Posterior vena cava (tissue), 2 donors: ENCODE measurements around the gene SOX1. TPM values are rescaled to one million over a fixed set of nuclear protein-coding genes. Genes with fewer than 3 reads are reported as not detected.

ENCODE experiments used
- DNase-seq: peaks from one replicate; pipeline ENCODE4 v3.0.0-alpha.2; 2020; ENCODE audit warnings: low spot score
- intact Hi-C, 2 donors: fragments of 100-400 bp; cut with DNase I; formaldehyde crosslinking; loops; one replicate each; pipeline versions ENCODE4 v1.14.1 to v1.14.2; 2022 to 2023
- total RNA-seq, 2 donors: library from RNA; stranded (reverse); fragmentation: NEBNext Ultra II Directional; extraction: Animal tissue kit (Norgen Biotek cat#: 25700); gene quantifications; one replicate each; pipeline ENCODE4 v1.2.1, GENCODE V29; 2021
- donor health status: DM: yes; HTN: yes; CAD: no.
- donor health status: DM: yes; HTN: yes; CAD: no.

SOX1 gene
- total RNA-seq, 2 donors from 2014 or later, result not detected

DNA sequence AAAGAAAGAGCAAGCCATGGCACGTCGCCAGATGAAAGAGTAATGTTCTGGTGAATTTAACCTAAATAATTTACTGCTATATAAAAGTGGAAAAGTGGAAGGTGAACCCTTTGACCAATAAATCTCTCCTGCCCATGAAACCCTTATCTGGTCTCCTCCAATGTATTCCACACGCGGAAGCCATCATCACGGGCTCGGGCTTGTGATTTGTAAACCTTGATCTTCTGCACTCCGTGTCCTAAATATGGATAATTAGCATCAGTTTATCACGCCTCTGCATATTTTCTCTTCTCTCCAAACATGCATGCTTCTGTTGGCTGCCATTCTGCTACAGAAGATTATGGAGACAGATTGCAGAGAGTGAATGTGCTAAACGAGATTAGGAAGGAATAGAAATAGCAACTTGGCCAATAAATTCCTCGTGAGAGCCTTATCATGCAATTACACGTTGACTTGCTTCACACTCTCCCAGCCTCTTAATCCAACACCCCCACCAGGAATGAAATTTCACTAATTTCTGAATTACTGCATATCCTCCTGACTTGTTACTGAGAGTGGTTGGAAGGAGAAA, 34.5 kb downstream of the SOX1 start:
- intact Hi-C loops, result no loop called here
- DNase-seq, result no peak

DNA sequence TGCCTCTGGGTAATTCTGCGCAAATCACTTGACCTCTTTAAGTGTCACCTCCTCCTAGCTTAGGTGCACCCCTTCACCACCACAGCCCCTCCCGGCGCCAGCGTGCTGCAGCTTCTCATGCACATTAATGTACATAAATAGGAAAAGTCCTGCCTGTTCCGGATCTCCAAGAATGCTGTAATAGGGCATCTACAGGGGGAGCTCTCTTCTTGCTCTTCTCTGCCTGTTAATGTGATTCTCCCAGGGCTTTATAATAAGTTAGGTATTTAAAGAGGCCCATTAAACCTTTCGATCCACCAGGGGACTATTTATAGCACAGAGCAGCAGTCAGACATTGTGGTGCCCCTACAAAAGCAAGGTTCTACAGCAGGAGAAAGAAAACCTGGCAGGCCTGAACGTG, 35.3 kb downstream of the SOX1 start:
- intact Hi-C loops, result no loop called here
- DNase-seq, result no peak

DNA sequence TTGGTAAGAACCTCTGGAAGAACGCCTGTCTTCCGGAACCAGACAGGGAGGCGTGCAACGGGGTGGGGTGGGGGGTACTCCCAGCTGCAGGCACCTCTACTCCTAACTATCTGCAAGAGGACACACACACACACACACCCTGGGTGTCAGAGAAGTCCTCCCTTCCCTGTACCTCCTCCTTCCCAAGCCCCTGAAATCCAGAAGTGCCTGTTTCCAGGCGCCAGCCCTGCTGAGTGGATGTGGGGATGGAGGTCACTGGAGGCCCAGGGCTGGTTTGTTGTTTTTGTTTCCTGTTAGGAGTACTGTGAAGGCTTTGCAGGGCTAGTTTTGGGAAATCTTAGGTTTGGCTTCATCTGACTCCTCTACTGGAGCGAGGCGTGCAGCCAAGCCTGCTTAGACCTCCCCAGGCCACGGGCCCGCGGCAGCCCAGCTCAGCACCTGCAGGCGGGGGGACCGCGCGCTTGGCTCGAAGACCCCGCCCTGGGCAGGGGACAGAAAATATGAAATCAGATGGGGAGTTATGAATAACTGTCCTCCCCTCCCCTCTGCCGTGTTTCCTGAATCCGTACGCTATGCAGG, 36.4 kb downstream of the SOX1 start:
- intact Hi-C loops, result no loop called here
- DNase-seq, result no peak

DNA sequence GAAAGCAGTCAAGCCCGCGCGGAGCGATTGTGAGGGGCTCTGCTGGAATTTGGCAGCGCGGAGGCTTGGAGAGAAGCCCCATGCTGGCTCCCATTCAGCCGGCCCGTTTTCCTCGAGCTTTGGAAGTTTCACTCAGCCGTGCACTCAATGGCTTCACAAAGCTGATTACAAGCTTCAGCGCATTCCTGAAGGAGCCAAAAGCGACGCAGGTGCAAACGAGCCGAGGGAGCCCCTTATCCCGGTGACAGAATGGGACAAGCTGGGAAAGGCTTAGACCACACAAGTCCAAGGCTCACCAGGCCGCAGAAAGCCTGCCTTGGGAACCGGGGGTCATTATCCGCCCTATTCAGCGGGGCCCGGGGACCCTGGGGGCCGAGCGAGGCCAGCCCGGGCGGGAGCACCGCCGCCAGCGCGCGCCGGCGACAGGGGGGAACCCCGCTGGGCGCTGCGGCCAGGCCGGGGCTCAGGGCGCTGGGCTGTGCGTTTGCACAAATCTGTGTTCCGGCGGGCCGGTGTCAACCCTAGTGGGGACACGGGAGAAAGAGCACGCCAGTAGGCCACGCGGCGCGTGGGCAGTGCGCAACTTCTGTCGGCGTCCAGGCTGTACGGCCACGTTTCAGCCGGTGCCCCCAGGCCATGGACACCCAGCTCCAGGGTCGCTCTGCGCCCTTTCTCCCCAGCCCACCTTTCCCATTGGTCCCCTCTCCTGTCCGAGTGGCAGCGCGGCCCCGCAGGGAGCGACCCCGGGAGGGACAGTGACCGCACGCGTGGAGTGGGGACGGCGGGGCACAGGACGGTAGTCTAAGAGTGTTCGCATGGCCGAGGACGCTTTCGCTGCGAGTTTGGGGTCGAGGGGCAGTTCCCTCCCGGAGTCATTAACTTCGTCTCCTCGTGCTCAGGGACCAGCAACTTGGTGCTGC, 37.3 kb downstream of the SOX1 start:
- DNase-seq, result no peak
- intact Hi-C loops, result no loop called here

DNA sequence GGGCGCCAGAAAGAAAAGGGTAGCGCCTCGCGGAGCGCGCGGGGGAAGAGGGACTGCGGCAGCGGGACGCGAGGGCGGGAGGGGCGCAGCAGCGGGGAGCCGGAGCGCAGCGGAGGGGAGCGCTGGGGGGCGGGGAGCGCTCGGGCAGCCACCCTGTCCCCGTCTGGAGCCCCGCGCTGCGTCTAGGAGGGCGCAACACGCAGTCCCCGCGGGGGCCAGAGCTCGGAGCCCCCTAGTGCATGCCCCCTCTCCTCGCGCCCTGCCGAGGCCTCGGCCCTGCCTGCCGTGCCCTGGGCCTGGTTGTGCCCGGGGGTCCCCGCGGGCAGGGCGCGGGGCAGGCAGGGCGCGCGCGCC, 37.9 kb downstream of the SOX1 start:
- DNase-seq, result no peak
- intact Hi-C loops, result no loop called here

DNA sequence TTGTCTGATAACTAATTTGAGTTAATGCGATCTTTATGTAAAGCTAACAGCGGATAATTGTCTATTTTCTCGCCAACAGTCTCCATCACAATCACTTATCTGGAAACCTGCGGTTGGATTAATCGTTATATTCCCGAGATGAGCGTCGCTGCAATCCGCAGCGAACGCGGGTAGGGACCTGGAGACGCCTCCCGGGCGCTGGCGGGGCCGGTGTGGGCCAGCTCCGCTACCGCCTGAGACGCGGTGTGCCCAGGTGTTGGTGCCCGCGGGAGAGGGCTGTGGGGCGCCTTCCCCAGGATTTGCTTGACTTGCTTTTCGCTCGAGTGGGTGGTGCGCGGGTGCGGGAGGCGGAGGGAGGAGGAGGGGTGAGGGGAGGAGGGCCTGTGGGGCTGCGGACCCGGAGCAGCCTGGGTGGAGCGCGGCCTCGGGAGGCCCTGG, 38.3 kb downstream of the SOX1 start:
- no peak for DNase-seq
- intact Hi-C loops, result no loop called here

DNA sequence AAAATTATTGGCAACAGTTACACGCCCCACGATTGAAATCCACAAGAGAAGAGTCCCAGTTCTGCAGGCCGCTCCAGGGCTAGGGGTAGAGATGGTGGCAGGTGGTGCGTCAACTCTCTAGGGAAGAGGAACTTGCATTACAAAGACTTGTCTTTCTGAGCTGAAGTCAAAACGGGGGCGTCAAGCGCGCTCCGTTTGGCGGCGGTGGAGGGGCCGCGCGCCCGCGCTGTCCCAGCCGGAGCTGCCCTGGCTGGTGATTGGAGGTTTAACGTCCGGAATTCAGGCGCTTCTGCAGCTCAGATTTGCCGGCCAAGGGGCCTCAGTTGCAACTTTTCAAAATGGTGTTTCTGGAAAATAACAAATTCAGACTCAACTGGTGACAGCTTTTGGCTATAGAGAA, 38.9 kb downstream of the SOX1 start:
- no peak for DNase-seq
- intact Hi-C loops, result no loop called here

DNA sequence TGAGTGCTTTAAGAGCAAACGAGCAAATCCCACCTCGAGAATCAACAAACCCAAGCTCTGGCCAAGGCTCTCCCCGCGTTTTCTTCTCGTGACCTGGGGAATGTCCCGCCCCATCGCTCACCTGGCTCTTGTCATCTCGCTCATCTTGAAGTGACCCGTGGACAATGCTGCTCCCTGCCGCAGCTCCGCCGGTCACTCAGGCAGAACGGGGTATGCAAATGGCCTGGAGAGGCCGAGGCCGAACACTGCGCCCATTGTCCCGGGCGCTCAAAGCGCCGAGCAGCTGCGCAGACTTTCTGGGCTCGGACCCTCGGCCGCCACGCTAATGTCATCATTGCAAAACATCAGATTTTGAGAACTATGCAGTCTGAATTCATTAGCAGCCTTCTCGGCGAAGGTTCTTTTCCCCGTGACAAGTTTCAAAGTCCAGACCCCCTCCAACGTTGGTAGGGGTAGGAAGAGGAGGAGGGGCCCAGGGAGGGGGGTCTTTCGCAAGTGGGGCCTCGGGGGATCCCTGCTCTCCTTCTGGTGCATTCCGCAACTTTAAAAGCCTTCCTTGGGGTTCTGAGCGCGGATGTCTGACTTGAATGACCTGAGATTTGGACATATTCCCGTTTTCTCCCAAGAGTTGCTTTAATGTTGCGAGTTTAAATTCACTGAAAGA, 39.7 kb downstream of the SOX1 start:
- DNase-seq, result no peak

DNA sequence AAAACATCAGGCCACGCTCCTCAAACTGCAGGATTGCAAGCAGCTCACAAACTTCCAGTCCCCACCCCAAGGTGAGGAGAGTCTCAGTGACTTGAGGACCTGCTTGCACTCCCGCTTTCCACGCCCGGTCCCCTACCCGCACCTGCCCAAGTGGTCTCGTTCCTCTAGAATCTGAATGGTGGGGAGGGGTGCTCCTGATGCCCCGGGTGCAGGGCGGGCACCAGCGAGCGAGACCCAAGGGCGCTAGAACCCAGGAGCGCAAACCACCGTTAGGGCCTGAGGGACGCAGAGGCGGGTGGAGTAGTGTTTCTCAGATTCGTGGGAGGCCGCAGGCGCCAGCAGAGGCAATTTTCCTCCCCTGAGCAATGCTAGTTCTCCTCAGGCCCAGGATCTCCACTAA, 40.3 kb downstream of the SOX1 start:
- intact Hi-C loops, result no loop called here
- DNase-seq, result no peak

More for the DNA sequence above, 39.7 kb downstream of the SOX1 start:
- intact Hi-C loops, result no loop called here

DNA sequence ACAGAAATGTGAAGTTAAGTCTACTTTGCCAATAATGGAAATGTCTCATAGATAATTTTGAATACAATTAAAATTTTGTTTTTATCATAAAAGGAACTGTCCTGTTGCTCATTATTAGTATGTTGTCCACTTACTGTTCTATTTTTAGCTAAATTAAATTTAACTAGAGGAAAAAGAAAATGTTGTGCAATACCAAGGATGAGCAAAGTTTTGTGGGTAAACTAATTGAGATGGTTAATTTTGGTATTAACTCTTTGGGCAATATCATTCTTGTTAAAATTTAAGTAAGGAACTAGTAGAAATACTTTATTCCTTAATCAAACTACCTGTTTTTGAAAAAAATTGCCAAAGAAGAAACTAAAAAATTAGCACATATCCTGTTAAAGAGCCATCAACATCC, 43.5 kb downstream of the SOX1 start:
- intact Hi-C loops, result no loop called here
- DNase-seq, result no peak

DNA sequence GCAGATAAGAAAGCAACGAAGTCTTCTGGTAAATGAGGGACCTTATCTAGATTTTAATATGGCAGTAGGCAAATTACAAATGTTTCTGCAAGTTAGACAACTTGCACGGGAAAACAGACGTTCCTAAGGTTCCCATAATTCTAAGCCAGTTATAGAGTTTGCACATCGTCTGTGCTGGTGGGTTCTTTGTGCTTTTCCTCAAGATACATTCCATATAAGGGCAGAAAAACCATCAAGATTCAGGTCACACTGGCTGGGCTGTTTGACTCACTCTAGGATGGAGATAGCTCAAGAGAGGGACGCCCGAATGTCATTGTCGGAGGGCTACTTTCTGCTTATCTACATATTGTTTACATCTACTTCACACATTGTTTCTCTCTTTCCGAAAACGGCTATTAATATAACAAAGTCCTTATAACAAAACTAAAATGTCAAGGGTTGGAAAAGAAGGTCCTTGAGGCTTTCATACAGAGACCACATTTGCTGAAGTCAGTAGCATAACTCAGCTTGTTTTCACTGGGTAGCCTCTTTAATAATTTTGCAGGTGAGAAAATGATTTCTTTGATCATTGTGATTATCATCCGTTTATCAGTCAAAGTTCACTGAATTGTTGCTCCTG, 44.4 kb downstream of the SOX1 start:
- intact Hi-C loops, result no loop called here

DNA sequence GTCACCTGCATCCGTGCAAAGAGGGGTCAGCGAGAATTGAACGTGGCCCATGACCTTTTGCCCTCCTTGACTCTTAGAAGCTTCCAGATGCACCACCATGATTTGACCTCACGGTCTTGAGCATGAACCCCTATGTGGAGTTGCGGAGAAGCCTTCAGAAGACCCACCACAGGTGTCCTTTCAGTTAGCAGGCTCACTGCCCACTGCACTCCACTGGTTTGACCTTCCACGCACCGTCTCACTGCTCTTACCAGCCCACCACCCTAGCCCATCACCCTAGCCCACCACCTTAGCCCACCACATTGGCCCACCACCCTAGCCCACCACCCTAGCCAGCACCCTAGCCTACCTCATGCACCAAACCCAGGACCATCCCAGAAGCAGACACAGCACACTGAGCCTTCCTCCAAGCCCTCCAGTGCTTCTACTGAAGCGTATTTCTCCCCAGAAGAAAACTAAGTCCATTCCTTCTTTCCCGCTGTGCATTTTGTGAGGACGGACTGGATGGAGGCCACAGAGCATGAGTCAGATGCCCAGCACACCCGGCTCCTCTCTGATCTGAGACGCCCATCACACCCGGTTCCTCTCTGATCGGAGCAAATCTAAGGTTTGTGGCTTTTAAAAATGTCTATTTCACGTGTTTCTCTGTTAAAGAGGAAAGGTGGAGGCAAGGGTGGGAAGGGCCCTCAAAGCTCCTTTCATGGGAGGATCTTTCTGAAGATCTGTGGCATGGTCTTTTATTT, 45.8 kb downstream of the SOX1 start:
- intact Hi-C loops, result no loop called here
- no peak for DNase-seq

More for the DNA sequence above, 44.4 kb downstream of the SOX1 start:
- no peak for DNase-seq

DNA sequence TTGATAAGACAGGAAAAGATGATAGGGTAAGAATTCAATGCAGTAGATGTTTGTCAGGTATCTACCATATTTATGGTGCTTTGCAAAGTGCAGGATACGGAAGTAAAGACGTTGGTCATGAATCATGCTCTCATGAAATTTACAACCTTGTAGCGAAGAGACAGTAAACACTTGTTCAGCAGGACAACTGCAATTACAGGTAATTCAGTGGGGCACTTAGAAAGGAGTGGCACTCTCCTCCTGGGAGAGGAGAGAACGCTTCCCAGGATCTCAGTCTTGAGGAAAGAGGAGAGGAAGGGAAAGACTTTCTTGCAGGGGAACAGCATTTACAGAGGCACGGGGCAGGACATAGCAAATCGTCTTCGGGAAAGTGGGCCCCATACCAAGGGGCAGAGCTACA, 46.4 kb downstream of the SOX1 start:
- no peak for DNase-seq
- intact Hi-C loops, result no loop called here

DNA sequence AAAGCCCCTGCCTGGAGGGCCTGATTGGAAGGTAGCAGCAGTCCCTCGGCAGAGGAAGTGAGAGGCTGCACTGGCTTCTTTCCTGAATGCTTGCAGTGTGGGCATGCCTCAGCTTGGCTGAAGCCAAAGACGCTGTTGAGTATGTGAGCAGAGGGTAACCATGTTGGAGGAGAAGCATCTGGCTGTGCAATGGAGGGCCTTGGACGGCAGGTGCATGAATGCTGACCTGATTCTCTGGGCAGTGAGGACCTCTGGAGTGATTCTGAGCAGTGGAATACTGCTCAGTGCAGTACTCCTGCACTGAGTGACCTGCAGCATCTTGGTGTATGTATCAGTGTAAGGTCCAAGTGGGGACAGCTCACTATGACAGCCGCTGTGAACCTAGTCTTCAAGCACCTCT, 46.9 kb downstream of the SOX1 start:
- DNase-seq, result no peak
- intact Hi-C loops, result no loop called here

DNA sequence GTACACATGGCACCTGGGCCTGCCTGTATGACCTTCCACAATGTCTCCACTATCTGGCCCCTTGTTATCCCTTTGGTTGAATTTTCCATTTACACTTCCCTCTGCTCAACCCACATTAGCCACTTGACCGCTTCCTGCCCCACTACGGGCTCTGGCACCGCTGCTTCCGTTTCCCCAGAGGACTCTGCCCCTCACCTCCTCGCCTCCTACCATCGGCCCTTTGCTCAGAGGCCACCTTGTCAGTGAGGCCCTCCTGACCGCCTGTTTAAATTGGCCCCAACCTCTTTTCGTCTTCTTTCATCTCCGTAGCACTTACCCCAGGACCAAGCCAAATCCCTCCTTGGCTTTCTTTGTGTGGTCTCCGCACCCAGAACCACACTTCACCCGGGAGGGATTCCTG, 47.4 kb downstream of the SOX1 start:
- DNase-seq, result no peak
- intact Hi-C loops, result no loop called here

DNA sequence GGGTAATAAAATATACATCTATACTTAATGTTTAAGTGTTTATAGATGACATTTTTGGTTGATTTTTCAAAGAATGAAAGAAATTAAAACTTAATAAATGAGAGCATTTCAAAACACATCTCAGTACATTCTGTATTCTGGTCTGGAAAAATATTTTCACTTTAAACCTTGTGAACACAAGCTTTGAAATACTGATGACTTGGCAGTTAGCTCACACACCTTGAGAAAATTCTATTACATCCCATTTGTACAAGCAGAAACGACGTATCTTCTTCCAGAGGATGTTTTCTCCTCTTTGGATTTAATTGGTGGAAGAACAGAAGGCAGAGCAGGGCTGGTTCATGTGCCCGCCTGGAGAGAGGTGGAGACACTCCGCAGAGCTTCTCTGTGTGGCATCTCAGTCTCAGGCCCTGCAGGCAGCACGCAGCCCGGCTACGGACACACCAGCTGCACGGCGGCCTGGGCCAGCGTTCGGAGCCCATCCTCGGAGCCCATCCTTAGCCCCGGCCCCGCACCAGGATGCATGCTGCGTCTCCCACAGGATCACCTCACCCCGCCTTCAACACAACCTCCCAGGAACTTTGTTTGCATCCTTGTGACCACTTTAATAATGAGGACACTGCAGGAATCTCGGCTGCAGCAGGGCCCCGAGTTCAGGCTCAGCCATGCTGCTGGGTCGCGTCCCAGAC, 48.6 kb downstream of the SOX1 start:
- DNase-seq, result no peak
- intact Hi-C loops, result no loop called here

DNA sequence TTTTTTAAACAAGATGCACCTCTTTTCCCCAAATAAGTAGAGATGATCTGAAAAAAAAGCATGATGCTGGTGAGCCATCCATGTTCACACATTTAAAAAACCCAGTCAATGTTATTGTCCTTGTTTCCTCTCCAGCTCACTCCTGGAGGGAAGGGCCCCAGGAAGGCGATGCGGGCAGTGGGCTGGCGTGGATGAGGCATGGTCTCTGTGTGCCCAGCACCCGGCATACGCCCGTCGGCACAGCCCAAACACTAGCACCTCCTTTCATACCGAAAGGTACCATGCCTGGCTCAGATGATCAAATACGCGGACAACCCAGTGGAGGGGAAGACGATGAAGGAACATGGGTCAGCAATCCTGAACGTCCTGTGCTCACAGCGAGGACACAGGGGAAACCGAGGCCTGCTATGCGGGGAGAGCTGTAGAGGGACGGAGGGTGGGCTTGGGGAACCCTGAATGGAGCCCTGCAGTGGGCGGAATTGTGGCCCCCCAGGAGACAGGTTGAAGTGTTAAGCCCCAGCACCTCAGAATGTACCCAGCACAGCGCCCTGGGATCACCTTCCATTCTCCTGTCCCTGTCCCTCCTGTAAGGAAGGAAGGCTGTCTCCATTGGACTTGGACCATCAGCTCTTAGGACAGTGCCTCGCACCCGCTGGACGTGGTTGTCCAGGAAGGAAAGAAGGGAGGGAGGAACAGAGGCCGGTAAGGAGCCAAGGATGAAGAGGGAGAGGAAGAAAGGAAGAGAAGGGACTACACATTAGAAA, 49.4 kb downstream of the SOX1 start:
- no peak for DNase-seq
- intact Hi-C loops, result no loop called here
